HepG2 (cell line): ENCODE data around the gene NLRC4. TPM values are rescaled to one million over a fixed set of nuclear protein-coding genes. Genes with fewer than 3 reads are reported as not detected.
A peak's percentile ranks its signal among the peaks of the same experiment; 100 is the strongest.

ENCODE experiments used
- FOXJ3 ChIP-seq: sonication (generic); formaldehyde crosslinking; IDR thresholded peaks from 2 replicates; pipeline ENCODE4 v1.4.0; 2020; ENCODE audit warnings: missing genetic modification reagents, mild to moderate bottlenecking, borderline replicate concordance
- HDAC2 ChIP-seq: sonication (generic); formaldehyde crosslinking; IDR thresholded peaks from 2 replicates; pipeline ENCODE4 v1.4.0; 2020; ENCODE audit warnings: missing genetic modification reagents
- HMGA1 ChIP-seq: sonication (generic); formaldehyde crosslinking; conservative IDR thresholded peaks from 2 replicates; pipeline ENCODE4 v1.4.0; 2020; ENCODE audit warnings: missing genetic modification reagents
- MBD4 ChIP-seq: IDR thresholded peaks from 2 replicates; pipeline ENCODE4 v1.6.1; 2012; ENCODE audit warnings: low read length, inconsistent platforms, borderline replicate concordance
- POLR2AphosphoS5 ChIP-seq: IDR thresholded peaks from 2 replicates; pipeline ENCODE4 v1.6.1; 2012; ENCODE audit warnings: low read depth, low read length
- SNRNP70 ChIP-seq: fragments of 200-400 bp; formaldehyde crosslinking; IDR thresholded peaks from 2 replicates; pipeline ENCODE4 v1.6.1; 2017; ENCODE audit warnings: mild to moderate bottlenecking, low read depth, low read length, moderate library complexity
- ZFP36L2 ChIP-seq: sonication (generic); formaldehyde crosslinking; IDR thresholded peaks from 2 replicates; pipeline ENCODE4 v1.4.0; 2020; ENCODE audit warnings: missing genetic modification reagents
- ZNF230 ChIP-seq: sonication (generic); formaldehyde crosslinking; IDR thresholded peaks from 2 replicates; pipeline ENCODE4 v1.4.0; 2020; ENCODE audit warnings: mild to moderate bottlenecking, missing genetic modification reagents
- ZNF367 ChIP-seq: sonication (generic); formaldehyde crosslinking; IDR thresholded peaks from 2 replicates; pipeline ENCODE4 v1.4.0; 2020; ENCODE audit warnings: missing genetic modification reagents, borderline replicate concordance
- ZNF431 ChIP-seq: sonication (generic); formaldehyde crosslinking; IDR thresholded peaks from 2 replicates; pipeline ENCODE4 v1.9.0; 2022; ENCODE audit warnings: missing genetic modification reagents, low read depth, mild to moderate bottlenecking, borderline replicate concordance
- ZNF720 ChIP-seq: sonication (generic); formaldehyde crosslinking; IDR thresholded peaks from 2 replicates; pipeline ENCODE4 v1.4.0; 2020; ENCODE audit warnings: missing genetic modification reagents
- polyA plus RNA-seq, 8 experiments: library from polyadenylated mRNA; depleted of rRNA in 3 of 8; stranded (reverse) in 7 of 8; unstranded in 1 of 8; fragments of >200 nt; fragmentation: Illumina TruSeq in 4 of 8; extraction: Trizol in 4 of 8; gene quantifications; 2 replicates each; pipeline versions ENCODE4 v1.2.1 to v1.2.3, GENCODE V29; 2011 to 2016; ENCODE audit warnings: low read depth in 4 of 8, missing spikeins in 1 of 8, mixed read lengths in 1 of 8; ENCODE audit not compliant: insufficient read depth in 1 of 8
- total RNA-seq, 5 experiments: library from RNA; depleted of rRNA; stranded (reverse); fragments of >200 nt; fragmentation: Illumina TruSeq; extraction: Trizol; gene quantifications; 2 replicates each; pipeline ENCODE4 v1.2.3, GENCODE V29; 2016; ENCODE audit warnings: low read depth in 1 of 5
- TF ChIP-seq, protein P1 (sequence below): sonication (generic); formaldehyde crosslinking; IDR thresholded peaks from 2 replicates; pipeline ENCODE4 v1.4.0; 2020; ENCODE audit warnings: missing genetic modification reagents
- TF ChIP-seq, protein P2 (sequence below): sonication (generic); formaldehyde crosslinking; IDR thresholded peaks from 2 replicates; pipeline ENCODE4 v1.8.0; 2023; ENCODE audit warnings: mild to moderate bottlenecking, missing genetic modification reagents
- TF ChIP-seq, protein P3 (sequence below): IDR thresholded peaks from 2 replicates; pipeline ENCODE4 v1.6.1; 2016
- TF ChIP-seq, protein P4 (sequence below): IDR thresholded peaks from 2 replicates; pipeline ENCODE4 v1.6.1; 2016; ENCODE audit warnings: control low read depth
- TF ChIP-seq, protein P5 (sequence below): sonication (generic); formaldehyde crosslinking; IDR thresholded peaks from 2 replicates; pipeline ENCODE4 v1.4.0; 2020; ENCODE audit warnings: missing genetic modification reagents, borderline replicate concordance
- TF ChIP-seq, protein P6 (sequence below): sonication (generic); formaldehyde crosslinking; IDR thresholded peaks from 2 replicates; pipeline ENCODE4 v1.4.0; 2020; ENCODE audit warnings: mild to moderate bottlenecking, missing genetic modification reagents

The NLRC4 gene
- total and polyA plus RNA-seq, 2 of the 13 experiments (the other 11 are each of a cell fraction or from before 2014, with no cell fraction given), result 0.15 to 0.29 TPM

DNA sequence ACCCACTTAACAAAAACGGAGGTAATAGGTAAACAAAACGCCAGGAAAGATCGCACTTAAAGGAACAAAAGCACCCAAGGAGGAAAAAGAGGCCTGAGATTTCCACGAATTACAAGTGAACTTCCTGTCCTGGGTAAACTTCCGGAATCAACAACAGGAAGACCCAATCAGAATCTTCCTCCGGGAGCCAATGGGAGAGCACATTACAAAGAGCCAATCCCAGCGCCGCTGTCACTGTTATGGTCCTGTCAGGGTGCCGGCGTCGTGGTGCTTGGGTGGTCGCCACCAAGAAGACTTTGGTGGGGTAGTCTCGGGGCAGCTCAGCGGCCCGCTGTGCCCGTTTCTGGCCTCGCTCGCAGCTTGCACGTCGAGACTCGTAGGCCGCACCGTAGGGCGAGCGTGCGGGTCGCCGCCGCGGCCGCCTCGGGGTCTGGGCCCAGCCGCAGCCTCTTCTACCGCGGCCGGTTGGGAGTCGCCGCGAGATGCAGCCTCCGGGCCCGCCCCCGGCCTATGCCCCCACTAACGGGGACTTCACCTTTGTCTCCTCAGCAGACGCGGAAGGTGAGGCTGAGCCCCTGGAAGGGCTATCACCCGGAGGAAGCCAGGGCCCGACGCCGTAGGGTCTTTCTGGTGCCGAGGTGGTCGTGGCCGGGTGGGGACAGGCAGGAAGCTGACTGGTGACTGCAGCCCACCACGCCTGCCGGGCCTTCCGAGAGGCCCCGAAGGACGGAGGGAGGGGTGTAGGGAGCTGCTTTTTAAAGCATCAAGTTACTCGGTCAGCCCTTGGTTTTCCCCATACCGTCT lies 13.2 kb upstream of the NLRC4 start, which contains the start of gene YIPF4 (continued):
- TF ChIP-seq, protein P1, sequence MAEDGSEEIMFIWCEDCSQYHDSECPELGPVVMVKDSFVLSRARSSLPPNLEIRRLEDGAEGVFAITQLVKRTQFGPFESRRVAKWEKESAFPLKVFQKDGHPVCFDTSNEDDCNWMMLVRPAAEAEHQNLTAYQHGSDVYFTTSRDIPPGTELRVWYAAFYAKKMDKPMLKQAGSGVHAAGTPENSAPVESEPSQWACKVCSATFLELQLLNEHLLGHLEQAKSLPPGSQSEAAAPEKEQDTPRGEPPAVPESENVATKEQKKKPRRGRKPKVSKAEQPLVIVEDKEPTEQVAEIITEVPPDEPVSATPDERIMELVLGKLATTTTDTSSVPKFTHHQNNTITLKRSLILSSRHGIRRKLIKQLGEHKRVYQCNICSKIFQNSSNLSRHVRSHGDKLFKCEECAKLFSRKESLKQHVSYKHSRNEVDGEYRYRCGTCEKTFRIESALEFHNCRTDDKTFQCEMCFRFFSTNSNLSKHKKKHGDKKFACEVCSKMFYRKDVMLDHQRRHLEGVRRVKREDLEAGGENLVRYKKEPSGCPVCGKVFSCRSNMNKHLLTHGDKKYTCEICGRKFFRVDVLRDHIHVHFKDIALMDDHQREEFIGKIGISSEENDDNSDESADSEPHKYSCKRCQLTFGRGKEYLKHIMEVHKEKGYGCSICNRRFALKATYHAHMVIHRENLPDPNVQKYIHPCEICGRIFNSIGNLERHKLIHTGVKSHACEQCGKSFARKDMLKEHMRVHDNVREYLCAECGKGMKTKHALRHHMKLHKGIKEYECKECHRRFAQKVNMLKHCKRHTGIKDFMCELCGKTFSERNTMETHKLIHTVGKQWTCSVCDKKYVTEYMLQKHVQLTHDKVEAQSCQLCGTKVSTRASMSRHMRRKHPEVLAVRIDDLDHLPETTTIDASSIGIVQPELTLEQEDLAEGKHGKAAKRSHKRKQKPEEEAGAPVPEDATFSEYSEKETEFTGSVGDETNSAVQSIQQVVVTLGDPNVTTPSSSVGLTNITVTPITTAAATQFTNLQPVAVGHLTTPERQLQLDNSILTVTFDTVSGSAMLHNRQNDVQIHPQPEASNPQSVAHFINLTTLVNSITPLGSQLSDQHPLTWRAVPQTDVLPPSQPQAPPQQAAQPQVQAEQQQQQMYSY (CRISPR knock-in tag), result peak; percentile 72
- no peak for TF ChIP-seq MBD4
- TF ChIP-seq, protein P2, sequence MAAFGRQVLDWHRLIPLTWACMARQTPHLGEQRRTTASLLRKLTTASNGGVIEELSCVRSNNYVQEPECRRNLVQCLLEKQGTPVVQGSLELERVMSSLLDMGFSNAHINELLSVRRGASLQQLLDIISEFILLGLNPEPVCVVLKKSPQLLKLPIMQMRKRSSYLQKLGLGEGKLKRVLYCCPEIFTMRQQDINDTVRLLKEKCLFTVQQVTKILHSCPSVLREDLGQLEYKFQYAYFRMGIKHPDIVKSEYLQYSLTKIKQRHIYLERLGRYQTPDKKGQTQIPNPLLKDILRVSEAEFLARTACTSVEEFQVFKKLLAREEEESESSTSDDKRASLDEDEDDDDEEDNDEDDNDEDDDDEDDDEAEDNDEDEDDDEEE (CRISPR knock-in tag), result peak; percentile 85
- TF ChIP-seq ZNF367 (CRISPR knock-in tag), result peak; percentile 75; the same call in 1 of the 2 replicates
- TF ChIP-seq, protein P3, sequence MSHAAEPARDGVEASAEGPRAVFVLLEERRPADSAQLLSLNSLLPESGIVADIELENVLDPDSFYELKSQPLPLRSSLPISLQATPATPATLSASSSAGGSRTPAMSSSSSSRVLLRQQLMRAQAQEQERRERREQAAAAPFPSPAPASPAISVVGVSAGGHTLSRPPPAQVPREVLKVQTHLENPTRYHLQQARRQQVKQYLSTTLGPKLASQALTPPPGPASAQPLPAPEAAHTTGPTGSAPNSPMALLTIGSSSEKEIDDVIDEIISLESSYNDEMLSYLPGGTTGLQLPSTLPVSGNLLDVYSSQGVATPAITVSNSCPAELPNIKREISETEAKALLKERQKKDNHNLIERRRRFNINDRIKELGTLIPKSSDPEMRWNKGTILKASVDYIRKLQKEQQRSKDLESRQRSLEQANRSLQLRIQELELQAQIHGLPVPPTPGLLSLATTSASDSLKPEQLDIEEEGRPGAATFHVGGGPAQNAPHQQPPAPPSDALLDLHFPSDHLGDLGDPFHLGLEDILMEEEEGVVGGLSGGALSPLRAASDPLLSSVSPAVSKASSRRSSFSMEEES (CRISPR knock-in tag), result 0 out of 2 replicates have a peak, but pooled peaks have one; percentile 56
- no peak for TF ChIP-seq ZFP36L2 (CRISPR knock-in tag)
- peak; percentile 92 for TF ChIP-seq FOXJ3
- TF ChIP-seq, protein P4, sequence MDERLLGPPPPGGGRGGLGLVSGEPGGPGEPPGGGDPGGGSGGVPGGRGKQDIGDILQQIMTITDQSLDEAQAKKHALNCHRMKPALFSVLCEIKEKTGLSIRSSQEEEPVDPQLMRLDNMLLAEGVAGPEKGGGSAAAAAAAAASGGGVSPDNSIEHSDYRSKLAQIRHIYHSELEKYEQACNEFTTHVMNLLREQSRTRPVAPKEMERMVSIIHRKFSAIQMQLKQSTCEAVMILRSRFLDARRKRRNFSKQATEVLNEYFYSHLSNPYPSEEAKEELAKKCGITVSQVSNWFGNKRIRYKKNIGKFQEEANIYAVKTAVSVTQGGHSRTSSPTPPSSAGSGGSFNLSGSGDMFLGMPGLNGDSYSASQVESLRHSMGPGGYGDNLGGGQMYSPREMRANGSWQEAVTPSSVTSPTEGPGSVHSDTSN (CRISPR knock-in tag), result no peak
- TF ChIP-seq SNRNP70, result no peak
- TF ChIP-seq ZNF431, result peak; percentile 41; the same call in 1 of the 2 replicates
- TF ChIP-seq ZNF720, result 0 out of 2 replicates have a peak, but pooled peaks have one; percentile 19
- TF ChIP-seq ZNF230 (CRISPR knock-in tag), result 0 out of 2 replicates have a peak, but pooled peaks have one; percentile 27
- TF ChIP-seq POLR2AphosphoS5, result peak; percentile 88
- TF ChIP-seq, protein P5, sequence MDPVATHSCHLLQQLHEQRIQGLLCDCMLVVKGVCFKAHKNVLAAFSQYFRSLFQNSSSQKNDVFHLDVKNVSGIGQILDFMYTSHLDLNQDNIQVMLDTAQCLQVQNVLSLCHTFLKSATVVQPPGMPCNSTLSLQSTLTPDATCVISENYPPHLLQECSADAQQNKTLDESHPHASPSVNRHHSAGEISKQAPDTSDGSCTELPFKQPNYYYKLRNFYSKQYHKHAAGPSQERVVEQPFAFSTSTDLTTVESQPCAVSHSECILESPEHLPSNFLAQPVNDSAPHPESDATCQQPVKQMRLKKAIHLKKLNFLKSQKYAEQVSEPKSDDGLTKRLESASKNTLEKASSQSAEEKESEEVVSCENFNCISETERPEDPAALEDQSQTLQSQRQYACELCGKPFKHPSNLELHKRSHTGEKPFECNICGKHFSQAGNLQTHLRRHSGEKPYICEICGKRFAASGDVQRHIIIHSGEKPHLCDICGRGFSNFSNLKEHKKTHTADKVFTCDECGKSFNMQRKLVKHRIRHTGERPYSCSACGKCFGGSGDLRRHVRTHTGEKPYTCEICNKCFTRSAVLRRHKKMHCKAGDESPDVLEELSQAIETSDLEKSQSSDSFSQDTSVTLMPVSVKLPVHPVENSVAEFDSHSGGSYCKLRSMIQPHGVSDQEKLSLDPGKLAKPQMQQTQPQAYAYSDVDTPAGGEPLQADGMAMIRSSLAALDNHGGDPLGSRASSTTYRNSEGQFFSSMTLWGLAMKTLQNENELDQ, result no peak
- TF ChIP-seq HMGA1 (CRISPR knock-in tag), result no peak
- TF ChIP-seq, protein P6, sequence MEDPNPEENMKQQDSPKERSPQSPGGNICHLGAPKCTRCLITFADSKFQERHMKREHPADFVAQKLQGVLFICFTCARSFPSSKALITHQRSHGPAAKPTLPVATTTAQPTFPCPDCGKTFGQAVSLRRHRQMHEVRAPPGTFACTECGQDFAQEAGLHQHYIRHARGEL (CRISPR knock-in tag), result no peak
- peak; percentile 79 for TF ChIP-seq HDAC2 (CRISPR knock-in tag)
